C4-2B (cell line): ENCODE data around the gene LARGE1.

Source experiments
- ZFX ChIP-seq: fragments of 450-650 bp; IDR thresholded peaks from 2 replicates; pipeline ENCODE4 v1.6.1; 2017
- TF ChIP-seq, protein P1 (sequence below): fragments of 450-650 bp; conservative IDR thresholded peaks from 2 replicates; pipeline ENCODE4 v1.5.1; 2017; ENCODE audit warnings: mild to moderate bottlenecking

DNA sequence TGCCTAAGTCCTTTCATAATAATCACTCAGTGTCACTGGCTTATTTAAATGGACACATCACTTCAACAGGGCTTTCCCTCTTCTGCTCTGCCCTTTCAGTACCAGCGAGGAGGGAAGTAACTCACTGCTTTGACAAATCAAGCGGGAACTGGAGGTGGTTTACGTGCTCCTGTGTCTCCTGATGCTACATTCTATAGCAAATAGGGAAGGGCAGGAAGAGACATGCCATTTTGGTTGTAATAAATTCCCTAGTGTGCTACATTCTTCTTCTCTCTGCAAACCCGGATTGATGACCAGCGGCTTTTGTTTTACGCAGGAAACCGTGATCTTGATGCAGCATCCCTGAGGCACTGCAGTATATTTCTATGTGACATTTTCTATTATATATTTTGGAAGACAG lies 491.0 kb downstream of the LARGE1 start:
- TF ChIP-seq, protein P1, sequence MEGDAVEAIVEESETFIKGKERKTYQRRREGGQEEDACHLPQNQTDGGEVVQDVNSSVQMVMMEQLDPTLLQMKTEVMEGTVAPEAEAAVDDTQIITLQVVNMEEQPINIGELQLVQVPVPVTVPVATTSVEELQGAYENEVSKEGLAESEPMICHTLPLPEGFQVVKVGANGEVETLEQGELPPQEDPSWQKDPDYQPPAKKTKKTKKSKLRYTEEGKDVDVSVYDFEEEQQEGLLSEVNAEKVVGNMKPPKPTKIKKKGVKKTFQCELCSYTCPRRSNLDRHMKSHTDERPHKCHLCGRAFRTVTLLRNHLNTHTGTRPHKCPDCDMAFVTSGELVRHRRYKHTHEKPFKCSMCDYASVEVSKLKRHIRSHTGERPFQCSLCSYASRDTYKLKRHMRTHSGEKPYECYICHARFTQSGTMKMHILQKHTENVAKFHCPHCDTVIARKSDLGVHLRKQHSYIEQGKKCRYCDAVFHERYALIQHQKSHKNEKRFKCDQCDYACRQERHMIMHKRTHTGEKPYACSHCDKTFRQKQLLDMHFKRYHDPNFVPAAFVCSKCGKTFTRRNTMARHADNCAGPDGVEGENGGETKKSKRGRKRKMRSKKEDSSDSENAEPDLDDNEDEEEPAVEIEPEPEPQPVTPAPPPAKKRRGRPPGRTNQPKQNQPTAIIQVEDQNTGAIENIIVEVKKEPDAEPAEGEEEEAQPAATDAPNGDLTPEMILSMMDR: no peak
- no peak for TF ChIP-seq ZFX
